Activated effector memory CD4-positive, alpha-beta T cell treated with anti-CD3 and anti-CD28 coated beads, Interleukin-2, amount 50 U/mL, for 16 hours (primary cell): ENCODE results near the gene ALOX12B.
A peak's percentile ranks its signal among the peaks of the same experiment; 100 is the strongest.
"Not testable (repeated sequence)": the region's sequence is repeated elsewhere in the genome, so short reads cannot be mapped to it uniquely, and the experiment has no call there.

Source experiments
- DNase-seq: peaks from one replicate; pipeline ENCODE4 v3.0.0-alpha.2; 2020

ALOX12B gene

GRCh38 chr17:8118769-8119580 is 31.5 kb upstream of the ALOX12B start:
- peak; percentile 94 for DNase-seq

DNA sequence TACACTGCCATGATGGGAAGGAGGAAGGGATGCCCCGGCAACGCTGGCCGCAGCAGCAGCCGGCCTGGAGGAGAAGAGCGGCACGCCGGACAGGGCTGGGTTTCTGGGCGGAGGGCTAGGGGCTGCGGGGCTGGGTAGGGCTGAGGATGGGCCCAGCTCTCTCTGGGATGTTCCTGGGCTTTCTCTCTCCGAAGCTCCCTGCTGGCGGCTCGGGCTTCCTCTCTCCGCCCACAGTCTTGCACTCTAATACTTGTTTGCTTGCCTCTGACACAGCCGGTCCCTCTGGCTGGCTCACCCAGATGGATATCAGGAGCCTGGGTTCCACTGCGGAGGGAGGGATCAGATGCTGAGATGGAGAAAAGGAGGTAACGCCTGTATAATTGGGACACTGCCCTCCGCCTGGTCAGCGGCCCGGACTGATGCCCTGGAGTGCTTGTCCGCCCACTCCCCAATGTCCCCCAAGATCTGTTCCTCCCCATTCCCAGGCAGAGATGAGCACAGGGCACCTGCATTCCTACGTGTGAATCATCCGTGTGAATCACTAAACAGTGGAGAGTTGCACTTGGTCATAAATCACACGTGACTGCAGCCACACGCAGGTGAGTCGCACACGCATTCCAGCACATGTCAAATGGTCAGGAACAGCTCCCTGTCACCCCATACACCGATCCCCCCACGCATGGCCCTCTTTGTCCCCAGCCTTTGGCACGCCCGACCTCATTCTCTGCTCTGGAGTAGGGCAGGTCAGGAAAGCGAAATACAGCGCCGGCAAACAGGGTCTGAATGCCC is 30.7 kb upstream of the ALOX12B start, which contains the start of gene ALOXE3:
Gene ALOXE3 (minus strand): TSS at position 535 of the 789 bp plus-strand sequence. CDS start 524 bp downstream, at position 11.
- DNase-seq = no peak

GRCh38 chr17:8117367-8117979 is 30.0 kb upstream of the ALOX12B start:
- DNase-seq = no peak

DNA sequence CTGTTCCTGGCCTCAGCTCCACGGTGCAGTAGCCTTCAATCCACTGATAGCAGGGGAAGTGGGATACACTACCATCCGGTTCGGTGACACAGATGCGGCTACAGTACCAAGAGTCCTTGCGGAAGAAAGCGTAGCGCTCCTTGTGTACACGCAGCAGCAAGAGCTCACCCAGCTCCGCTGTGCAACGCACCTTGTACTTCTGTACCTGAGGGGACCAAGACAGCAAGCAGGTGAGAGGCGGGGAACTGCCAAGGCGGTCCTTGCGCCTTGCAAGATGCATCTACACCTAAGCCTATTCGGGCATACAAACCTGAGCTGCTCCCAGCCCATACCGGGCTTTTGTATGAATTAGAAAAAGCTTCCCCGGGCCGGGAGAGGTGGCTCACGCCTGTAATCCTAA is 29.3 kb upstream of the ALOX12B start:
- DNase-seq = no peak

DNA sequence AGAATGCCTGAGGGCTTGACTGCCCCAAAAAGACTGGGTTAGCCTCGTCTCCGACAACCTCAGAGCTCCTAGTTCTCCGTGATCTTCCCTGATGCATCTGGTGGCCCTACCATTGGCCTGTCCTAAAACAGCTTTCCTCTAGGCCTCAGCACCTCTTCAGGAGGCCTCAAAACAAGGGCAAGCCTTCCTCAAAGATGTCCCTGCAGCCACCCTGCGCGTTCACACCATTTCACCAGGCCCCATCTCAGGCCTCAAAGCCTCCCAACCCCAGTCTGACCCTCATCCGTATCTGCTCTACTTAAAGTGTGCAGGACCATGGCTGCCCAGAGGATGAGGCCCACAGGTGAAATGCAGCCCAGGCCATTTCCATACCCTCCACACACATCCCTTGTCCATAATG is 23.4 kb upstream of the ALOX12B start:
- no peak for DNase-seq

DNA sequence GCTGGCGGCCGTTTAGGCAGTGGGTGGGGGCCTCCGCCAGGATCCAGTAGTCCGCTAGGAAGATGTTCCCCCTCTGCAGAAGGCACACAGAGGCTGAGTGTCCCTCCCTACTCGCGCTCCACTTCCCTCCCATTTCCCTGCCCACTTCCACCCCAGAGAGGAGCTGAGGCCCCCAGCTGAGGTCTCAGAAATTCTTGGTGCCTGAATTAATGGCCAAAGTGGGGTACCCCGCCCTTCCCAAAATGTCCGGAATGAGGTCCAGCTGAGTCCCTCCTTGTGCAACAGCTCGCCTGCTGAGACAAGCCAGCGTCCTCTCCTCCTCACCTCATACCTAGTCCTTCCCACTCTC is 22.9 kb upstream of the ALOX12B start:
- DNase-seq = no peak

DNA sequence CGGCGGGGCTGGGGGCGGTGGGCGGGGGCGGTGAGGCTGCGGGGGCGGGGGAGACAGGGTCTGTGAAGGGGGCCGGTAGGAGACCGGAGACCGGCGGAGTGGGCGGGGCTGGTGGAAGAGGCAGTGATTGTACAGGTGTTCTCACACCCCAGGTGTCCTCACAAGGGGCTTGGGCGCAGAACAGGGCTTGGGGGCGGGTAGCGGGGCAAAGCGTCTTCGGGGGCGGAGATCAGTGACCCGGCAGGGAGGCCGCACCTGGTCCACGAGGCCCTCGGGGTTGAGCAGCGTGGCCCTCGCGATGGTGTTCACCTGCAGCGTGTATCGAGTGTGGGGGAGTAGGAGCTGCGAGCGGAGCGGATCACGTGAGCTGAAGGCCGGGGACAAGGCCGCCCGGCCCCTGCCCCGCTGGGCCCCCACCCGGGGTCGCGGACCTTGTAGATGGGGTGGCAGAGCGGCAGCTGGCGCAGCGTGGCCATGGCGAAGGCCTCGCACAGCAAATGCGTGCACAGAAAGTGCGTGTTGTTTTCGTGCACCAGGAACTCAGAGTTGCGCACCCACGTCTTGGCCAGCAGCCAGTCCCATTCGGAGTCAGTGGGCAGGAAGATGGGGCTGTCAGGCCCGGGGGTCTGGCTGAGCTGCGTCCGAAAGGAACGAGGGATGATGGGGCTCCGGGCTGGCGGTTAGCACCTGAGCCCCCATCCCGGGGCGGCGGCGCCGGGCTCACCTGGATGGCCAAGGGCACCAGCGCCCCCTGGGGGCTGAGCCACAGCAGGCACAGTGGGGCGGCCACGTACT is 22.3 kb upstream of the ALOX12B start:
- DNase-seq = peak; percentile 93

GRCh38 chr17:8108972-8109660 is 21.6 kb upstream of the ALOX12B start:
- no peak for DNase-seq

GRCh38 chr17:8106980-8107379 is 19.5 kb upstream of the ALOX12B start:
- DNase-seq = not testable (repeated sequence)

GRCh38 chr17:8105957-8106398 is 18.5 kb upstream of the ALOX12B start:
- no peak for DNase-seq

- DNase-seq = no peak
Observed at GRCh38 chr17:8104911-8105310, 17.4 kb upstream of the ALOX12B start.

GRCh38 chr17:8103549-8103948 is 16.0 kb upstream of the ALOX12B start:
- no peak for DNase-seq

GRCh38 chr17:8101721-8102120 is 14.2 kb upstream of the ALOX12B start:
- no peak for DNase-seq

DNA sequence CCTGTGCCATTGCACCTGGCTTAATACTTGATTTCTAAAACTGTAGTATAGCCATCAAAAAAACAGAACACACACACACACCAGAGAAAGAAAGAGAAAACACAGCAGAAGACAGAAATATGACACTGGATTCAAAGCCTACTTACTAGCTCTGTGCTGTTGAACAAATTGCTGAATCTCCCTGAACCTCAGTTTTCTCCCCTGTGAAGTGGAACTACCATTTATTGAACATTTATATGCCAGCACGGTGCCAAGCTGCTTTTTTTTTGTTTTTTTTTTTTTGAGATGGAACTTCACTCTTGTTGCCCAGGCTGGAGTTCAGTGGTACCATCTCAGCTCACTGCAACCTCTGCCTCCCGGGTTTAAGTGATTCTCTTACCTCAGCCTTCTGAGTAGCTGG is 13.2 kb upstream of the ALOX12B start:
- DNase-seq = no peak

GRCh38 chr17:8100111-8100510 is 12.6 kb upstream of the ALOX12B start:
- no peak for DNase-seq

GRCh38 chr17:8096541-8096940 is 9.0 kb upstream of the ALOX12B start:
- DNase-seq = no peak

- no peak for DNase-seq
Observed at GRCh38 chr17:8095361-8095760, 7.8 kb upstream of the ALOX12B start.

DNA sequence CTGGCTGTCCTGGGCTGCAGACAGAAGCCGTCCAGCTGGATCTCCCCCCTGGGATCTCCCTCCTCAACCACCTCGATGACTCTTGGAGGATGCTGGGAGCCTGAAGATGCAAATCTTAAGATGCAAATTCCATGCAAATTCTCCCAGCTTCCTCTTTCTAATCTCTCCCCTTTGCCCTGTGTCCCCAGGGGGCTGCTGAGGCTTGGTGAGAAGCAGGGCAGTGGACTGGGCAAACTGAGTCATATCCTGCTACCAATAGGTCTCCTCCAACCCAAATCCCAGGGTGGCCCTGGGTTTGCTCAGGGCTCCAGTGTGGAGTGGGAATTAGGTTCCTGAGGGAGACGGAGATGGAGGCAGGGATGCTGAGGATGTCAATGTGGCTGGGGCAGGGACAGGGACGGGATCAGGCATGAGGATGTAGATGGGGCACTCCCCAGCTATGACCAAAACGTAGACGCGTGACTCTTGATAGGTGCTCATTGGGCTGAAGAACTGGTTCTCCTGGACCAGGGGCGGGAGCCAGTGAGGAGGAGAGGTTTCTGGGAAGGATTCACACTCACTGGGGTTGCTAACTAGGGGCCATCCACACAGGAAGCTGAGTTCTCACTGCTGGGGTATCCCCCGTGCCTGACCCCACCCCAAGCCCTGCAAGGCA is 3.6 kb upstream of the ALOX12B start:
- DNase-seq = no peak

GRCh38 chr17:8089728-8090127 is 2.2 kb upstream of the ALOX12B start:
- no peak for DNase-seq

DNA sequence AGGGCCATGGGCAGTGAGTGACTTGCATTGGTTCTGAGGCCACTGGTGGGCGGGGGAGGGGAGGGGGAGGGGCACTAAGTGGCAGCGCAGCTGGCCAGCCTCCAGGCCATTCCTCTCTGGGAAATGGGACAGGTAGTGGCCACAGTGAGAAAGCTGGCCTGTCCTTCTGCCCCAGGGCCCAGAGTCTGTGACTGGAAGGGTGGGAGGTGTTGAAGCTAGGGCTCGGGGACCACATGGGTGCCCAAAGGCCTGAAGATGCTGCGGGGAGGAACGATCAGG is 375 bp upstream of the ALOX12B start:
- DNase-seq = no peak

GRCh38 chr17:8084250-8084649 is 3.3 kb downstream of the ALOX12B start:
- DNase-seq = no peak

DNA sequence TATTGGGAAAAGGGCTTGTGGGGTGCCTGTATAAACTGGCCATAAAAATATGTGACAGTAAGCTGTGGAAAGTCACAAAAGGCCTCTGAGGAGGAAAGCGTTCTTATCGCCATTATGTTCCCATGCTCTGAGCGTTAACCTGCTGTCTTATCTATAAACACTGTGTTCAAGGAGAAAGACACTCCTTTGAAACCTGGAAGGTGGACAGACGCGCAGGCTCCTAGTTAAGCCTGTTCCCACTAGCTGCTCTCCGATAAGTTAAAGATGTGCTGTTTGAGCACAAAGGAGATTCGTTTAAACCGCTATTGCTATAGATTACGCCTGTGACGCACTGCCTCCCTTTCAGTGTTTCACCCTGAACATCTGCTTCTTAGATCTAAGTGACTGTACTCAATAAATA is 5.2 kb downstream of the ALOX12B start:
- DNase-seq = no peak
